VCaP (cell line): Measurements from ENCODE around the gene POLD4.
A peak's percentile ranks its signal among the peaks of the same experiment; 100 is the strongest.

Source experiments
- H3K27ac ChIP-seq: fragments of 450-650 bp; 2 replicates; pipeline ENCODE4 v1.5.1; 2017
- TF ChIP-seq, protein P1 (sequence below): fragments of 450-650 bp; conservative IDR thresholded peaks from 2 replicates; pipeline ENCODE4 v1.5.1; 2017; ENCODE audit warnings: mild to moderate bottlenecking, moderate library complexity

Gene POLD4

DNA sequence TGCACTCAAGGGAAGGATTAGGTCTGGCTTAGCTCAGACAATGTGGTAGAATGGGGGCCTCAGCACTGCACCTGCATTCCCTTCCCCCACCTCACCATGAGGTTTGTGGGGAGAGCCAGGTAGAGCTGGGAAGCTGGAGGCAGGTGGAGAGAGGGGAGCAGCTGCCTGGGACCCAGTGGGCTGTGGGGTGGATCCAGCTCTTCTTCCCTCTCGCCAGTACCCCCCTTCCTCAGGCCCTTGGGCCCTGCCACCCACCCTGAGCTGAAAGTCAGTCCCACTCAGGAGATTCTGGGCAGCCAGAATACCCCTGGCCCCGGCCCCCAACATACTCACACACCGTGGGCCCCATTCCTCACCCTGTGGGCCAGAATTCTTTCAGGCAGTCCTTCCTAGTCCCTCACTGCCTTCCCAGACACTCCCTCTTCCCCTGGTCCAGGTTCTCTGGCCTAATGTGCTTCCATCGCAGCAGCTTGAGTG lies 3.1 kb upstream of the POLD4 start:
- TF ChIP-seq, protein P1, sequence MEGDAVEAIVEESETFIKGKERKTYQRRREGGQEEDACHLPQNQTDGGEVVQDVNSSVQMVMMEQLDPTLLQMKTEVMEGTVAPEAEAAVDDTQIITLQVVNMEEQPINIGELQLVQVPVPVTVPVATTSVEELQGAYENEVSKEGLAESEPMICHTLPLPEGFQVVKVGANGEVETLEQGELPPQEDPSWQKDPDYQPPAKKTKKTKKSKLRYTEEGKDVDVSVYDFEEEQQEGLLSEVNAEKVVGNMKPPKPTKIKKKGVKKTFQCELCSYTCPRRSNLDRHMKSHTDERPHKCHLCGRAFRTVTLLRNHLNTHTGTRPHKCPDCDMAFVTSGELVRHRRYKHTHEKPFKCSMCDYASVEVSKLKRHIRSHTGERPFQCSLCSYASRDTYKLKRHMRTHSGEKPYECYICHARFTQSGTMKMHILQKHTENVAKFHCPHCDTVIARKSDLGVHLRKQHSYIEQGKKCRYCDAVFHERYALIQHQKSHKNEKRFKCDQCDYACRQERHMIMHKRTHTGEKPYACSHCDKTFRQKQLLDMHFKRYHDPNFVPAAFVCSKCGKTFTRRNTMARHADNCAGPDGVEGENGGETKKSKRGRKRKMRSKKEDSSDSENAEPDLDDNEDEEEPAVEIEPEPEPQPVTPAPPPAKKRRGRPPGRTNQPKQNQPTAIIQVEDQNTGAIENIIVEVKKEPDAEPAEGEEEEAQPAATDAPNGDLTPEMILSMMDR = no peak
- H3K27ac ChIP-seq = no peak overlapping the region

DNA sequence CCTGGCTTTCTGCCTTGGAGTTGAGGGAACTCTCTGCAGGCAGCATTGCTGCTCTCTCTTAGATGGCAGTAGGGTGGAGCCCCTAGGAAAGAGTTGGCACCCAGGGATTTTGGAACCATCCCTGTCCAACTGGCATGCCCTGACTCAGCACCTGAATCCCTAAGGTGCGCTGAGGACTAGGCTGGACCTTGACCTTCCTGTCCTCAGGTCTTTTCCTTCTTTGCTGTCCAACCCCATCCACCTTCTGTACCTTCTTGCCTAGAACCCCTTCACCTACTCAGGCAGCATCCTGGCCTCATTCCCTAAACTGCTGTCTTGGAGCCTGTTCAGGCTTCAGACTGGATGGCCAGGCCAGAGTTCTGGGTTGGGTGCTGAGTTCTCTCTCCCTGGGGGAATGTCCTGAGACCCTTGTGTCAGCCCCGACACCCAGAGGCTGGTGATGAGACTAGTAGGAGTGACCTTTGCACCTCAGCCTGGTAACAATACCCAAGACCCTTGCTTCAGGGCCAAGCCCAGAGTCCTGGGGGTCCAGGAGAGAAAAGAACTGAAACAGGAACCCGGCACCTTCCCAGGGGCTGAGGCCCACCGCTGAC lies 2.5 kb upstream of the POLD4 start:
- peak overlapping the region; percentile 96; the same call in 1 of the 2 replicates for H3K27ac ChIP-seq
- TF ChIP-seq, protein P1 = no peak

DNA sequence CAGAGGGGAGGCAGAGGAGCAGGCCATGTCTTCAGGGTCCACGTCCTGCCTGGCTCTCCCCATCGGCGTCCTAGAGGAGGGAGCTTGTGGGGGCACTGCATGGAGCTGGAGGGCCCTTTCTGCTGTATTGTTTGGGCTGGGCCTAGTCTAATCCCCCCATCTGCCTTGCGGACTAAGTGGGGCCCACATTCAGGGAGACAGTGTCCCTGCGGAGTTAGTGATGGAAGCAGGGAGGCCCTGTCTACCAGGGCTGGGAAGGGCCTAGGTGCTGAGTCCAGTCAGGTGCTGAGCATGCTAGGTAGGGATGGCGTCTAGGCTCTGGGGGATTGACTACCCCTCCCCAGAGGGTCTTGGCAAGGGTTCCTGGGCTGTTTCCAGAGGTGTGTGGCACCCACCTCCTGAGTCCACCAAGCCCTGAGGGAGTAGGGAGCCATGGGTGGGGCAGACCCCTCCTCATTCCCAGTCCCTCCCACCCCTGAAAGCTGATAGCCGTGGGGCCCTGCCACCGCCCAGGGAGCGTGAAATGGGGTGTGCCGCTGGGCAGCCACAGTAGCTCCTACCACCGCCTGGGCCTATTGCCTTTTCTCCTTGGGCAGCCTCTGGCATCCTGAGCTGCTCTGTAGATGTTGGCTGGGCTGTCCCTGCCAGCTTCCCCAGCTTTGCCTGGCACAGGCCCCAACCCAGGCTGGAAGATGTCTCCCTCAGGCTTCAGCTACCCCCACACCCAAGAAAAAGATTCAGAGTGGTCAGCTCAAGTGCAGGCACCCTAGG lies 1.9 kb upstream of the POLD4 start:
- H3K27ac ChIP-seq = peak overlapping the region; percentile 96; the same call in 1 of the 2 replicates
- TF ChIP-seq, protein P1 = no peak

DNA sequence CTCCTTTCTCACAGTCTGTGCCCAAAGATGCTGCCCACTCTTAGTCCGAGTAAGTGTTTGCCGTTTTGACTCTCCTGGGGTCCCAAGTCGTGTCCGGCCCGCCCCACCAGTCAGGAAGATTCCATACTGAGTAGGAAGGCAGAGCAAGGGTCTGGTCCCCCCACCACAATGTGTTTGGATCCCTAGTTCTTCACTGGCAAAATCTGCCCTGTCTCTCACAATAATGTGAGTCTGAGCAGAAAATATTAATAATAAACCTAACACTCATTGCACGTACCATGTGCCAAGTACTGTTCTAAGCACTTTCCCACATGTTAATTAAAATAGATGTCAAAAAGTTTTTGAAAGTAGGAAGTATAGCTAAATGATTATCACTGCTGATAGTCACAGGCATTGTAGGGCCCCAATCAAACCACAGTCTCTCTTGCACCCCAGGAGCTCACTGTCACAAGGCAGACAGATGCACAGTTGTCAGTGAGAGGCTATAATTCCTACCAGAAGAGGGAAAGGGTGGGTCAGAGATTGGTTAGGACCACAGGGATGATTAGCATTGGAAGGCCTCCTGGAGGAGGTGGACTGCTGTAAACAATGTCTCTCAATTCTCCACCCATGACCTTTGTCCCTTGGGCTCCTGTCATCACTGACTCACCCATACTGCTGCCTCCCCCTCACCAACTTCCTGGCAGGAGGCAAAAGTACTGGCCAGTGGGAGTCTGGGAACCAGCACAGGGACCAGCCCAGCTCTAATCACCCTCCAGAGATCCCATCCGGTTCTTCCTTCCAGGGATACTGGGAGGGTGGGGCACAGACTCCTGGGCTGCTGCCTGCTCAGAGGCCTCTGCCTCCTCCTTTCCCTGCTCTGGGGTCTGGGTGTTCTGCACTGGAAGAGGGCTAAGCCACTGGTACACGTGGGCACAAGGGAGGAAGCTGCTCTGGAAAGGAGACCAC lies 1.0 kb upstream of the POLD4 start:
- H3K27ac ChIP-seq = peak overlapping the region; percentile 96
- TF ChIP-seq, protein P1 = no peak

DNA sequence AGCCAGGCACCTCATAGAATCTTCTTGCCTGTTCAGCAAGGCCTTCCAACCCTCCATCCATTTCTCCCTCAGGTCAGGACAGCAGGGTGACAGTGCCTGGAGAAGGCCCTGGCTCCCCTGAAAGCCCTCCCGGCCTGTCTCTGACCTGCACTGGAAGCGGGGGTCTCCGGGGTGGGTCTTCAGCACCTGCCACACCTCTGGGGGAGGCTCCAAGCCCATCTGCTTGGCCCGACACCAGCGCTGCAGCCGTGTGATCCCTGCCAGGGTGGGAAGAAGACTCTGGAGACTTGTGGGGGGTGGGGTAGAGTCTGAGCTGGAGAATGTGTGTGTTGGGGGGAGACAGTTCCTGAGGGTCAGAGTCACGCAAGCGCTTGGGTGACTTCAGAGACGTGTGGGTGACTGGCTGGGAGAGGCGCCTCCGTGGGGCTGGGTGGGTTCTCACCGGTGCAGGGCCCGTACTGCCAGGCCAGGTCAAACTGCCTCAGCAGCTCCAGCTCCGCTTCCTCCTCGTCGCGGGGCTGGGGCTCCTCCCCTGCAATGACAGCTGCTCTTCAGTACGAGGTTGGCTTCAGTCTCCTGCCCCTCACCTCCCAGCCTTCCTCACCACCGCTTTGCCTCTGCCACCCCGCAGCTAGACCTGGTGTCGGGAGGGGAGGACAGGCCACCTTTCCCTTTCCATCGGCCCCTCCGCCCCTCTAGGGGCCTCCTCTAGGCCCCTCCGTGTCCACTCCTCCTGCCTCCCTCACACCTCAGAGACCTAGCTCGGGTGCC lies 615 bp downstream of the POLD4 start:
- TF ChIP-seq, protein P1 = no peak
- peak overlapping the region; percentile 96 for H3K27ac ChIP-seq

DNA sequence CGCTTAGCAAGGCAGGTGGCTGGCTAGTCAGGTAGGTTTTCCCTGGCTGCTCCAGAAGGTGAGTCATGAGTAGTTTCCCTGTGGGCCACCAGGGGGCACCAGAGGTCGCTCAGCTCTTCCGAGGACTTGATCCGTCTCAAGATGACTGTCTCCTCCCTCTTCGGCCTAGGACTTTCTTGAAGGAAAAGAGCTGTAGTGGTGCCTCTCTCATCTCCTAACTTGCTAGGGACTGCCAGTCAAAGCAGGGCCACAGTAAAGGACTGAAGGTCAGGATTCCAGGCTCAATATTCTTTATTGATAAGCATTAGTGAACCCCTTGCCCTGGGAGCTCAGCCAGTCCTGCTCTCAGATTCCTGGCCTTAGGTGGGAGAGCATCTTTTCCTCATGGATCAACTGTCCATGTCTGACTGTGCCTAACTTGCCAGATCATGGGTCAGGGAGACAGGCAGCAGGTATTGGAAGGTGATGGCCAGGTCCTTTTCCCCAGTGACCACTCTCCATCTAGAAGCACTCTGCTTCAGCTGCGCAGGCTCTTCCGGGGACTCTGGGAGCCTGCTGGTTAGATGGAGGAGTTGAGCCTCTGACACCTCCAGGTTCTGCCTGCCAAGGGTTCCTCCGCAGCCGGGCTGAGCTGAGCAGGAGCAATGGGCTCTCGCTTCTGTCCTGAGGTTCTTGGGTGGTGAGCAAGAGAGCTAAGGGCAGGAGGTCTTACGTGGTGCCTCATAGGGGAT lies 1.9 kb downstream of the POLD4 start:
- H3K27ac ChIP-seq = peak overlapping the region; percentile 96

More for the DNA sequence above, 1.9 kb downstream of the POLD4 start:
- TF ChIP-seq, protein P1 = peak; percentile 100
